Measurements from ENCODE around the gene TIMMDC1. TPM values are rescaled to one million over a fixed set of nuclear protein-coding genes. Genes with fewer than 3 reads are reported as not detected.
A peak's percentile ranks its signal among the peaks of the same experiment; 100 is the strongest.

The TIMMDC1 gene
- total and polyA plus RNA-seq, 7 donors, result 37.6 to 77.2 (median 53.2) TPM

- no peak for TF ChIP-seq EP300 (IDR thresholded peaks at IDR 0.05)
- TF ChIP-seq POLR2A (IDR thresholded peaks at IDR 0.05), result no peak
- TF ChIP-seq POLR2AphosphoS5 (IDR thresholded peaks at IDR 0.05), result no peak
- no peak for TF ChIP-seq CTCF (IDR thresholded peaks at IDR 0.05)
- intact Hi-C loops (cut with DNase I), result no loop called here
These were observed 3.8 kb upstream of the TIMMDC1 start for GRCh38 chr3:119494597-119494996.

GRCh38 chr3:119497820-119498185, 544 bp upstream of the TIMMDC1 start:
- 1 to 9% methylated on average over 8 of the region's 8 CpGs for WGBS, 2 donors
- Histone ChIP-seq H3K36me3 (peaks cover 0 to 6% (median 0%) of the 10 kb centered on the region in 4 donors), H3K27ac (peak overlapping the region; percentile 90 to 94 (median 92)), H3K9me3 (no peaks in the 10 kb centered on the region), H3K27me3 (no peaks in the 10 kb centered on the region), H3K4me3 (peak overlapping the region; percentile 70 to 79 (median 72)), H3K4me1 (peaks cover 0 to 43% (median 30%) of the 10 kb centered on the region in 4 donors)
- DNase-seq, result no peak
- TF ChIP-seq EP300 (IDR thresholded peaks at IDR 0.05) (no peak), POLR2AphosphoS5 (IDR thresholded peaks at IDR 0.05) (no peak), CTCF (IDR thresholded peaks at IDR 0.05) (no peak), POLR2A (IDR thresholded peaks at IDR 0.05) (no peak)
- intact Hi-C loops (cut with DNase I), result loop anchor here (1.0 to 2.0 kb wide), 3 partner anchors 29 to 179 kb away; partner anchors contain the start of genes COX17, POGLUT1 and TMEM39A

More at GRCh38 chr3:119494597-119494996, 3.8 kb upstream of the TIMMDC1 start:
- Histone ChIP-seq H3K4me3 (no peak overlapping the region), H3K4me1 (peaks cover 0 to 16% (median 9%) of the 10 kb centered on the region in 4 donors), H3K27ac (no peak overlapping the region), H3K9me3 (no peaks in the 10 kb centered on the region), H3K36me3 (peaks cover 0 to 18% (median 2%) of the 10 kb centered on the region in 4 donors), H3K27me3 (no peaks in the 10 kb centered on the region)
- DNase-seq, result no peak
- 92% methylated on average over 2 of the region's 2 CpGs for WGBS, 2 donors

GRCh38 chr3:119500265-119500664, 1.9 kb downstream of the TIMMDC1 start:
- peak overlapping the region in 2 of 4 donors; percentile 23 to 48 for H3K27ac ChIP-seq
- H3K4me1 ChIP-seq, result peaks cover 0 to 43% (median 30%) of the 10 kb centered on the region in 4 donors
- no peaks in the 10 kb centered on the region for H3K27me3 ChIP-seq
- 81 to 87% methylated on average over 4 of the region's 4 CpGs for WGBS, 2 donors
- H3K9me3 ChIP-seq, result no peaks in the 10 kb centered on the region
- peak overlapping the region in 1 of 4 donors; percentile 72 for H3K4me3 ChIP-seq
- peaks cover 0 to 28% (median 2%) of the 10 kb centered on the region in 4 donors for H3K36me3 ChIP-seq
- intact Hi-C loops (cut with DNase I), result no loop called here
- TF ChIP-seq POLR2A (IDR thresholded peaks at IDR 0.05) (no peak), CTCF (IDR thresholded peaks at IDR 0.05) (no peak), POLR2AphosphoS5 (IDR thresholded peaks at IDR 0.05) (no peak), EP300 (IDR thresholded peaks at IDR 0.05) (no peak)
- no peak for DNase-seq

- Histone ChIP-seq H3K4me3 (peak overlapping the region in 1 of 4 donors; percentile 72), H3K27ac (peak overlapping the region in 2 of 4 donors; percentile 23 to 48), H3K27me3 (no peaks in the 10 kb centered on the region), H3K9me3 (no peaks in the 10 kb centered on the region), H3K4me1 (peaks cover 0 to 43% (median 30%) of the 10 kb centered on the region in 4 donors), H3K36me3 (peaks cover 0 to 35% (median 8%) of the 10 kb centered on the region in 4 donors)
- DNase-seq, result no peak
- intact Hi-C loops (cut with DNase I), result no loop called here
- 13 to 54% methylated on average over 2 of the region's 2 CpGs for WGBS, 2 donors
- TF ChIP-seq POLR2A (IDR thresholded peaks at IDR 0.05) (no peak), POLR2AphosphoS5 (IDR thresholded peaks at IDR 0.05) (no peak), CTCF (IDR thresholded peaks at IDR 0.05) (no peak), EP300 (IDR thresholded peaks at IDR 0.05) (no peak)
These were observed 2.6 kb downstream of the TIMMDC1 start for GRCh38 chr3:119500901-119501300.

- Histone ChIP-seq H3K4me3 (no peak overlapping the region), H3K4me1 (peaks cover 0 to 6% (median 3%) of the 10 kb centered on the region in 4 donors), H3K9me3 (no peaks in the 10 kb centered on the region), H3K27ac (no peak overlapping the region), H3K27me3 (no peaks in the 10 kb centered on the region), H3K36me3 (peaks cover 8 to 85% (median 24%) of the 10 kb centered on the region in 4 donors)
- no peak for DNase-seq
- intact Hi-C loops (cut with DNase I), result no loop called here
- TF ChIP-seq CTCF (IDR thresholded peaks at IDR 0.05), result no peak
- no peak for TF ChIP-seq POLR2A (IDR thresholded peaks at IDR 0.05)
- TF ChIP-seq POLR2AphosphoS5 (IDR thresholded peaks at IDR 0.05), result no peak
- no peak for TF ChIP-seq EP300 (IDR thresholded peaks at IDR 0.05)
- 64 to 76% methylated on average over 4 of the region's 4 CpGs for WGBS, 2 donors
These were observed 8.3 kb downstream of the TIMMDC1 start for GRCh38 chr3:119506631-119507030.
